H1 (cell line): ENCODE data around the gene PROKR1. TPM values are rescaled to one million over a fixed set of nuclear protein-coding genes. Genes with fewer than 3 reads are reported as not detected.

Experiments used
- CTCF ChIA-PET: fragments of 300-600 bp; sonication (Branson Sonifier 250); formaldehyde crosslinking; loops from one replicate; lab custom pipeline; 2021; ENCODE audit not compliant: partially characterized antibody; lab: Charles Lee
- POLR2A ChIA-PET: fragments of 300-600 bp; sonication (Branson Sonifier 250); formaldehyde crosslinking; loops from one replicate; lab custom pipeline; 2021; ENCODE audit warnings: inconsistent platforms; ENCODE audit not compliant: partially characterized antibody; lab: Charles Lee
- DNase-seq, 2 experiments: peaks; one replicate each; pipeline versions ENCODE4 v3.0.0 to v3.0.0-alpha.2; 2010 to 2022; ENCODE audit warnings: low spot score in 2 of 2, low read depth in 1 of 2, mixed read lengths in 1 of 2
- FAIRE-seq: peaks from 2 replicates; lab custom pipeline; 2011; peaks lifted over from hg19 to GRCh38; lab: Jason Lieb, UNC
- H2AFZ ChIP-seq: 2 replicates; pipeline ENCODE4 v1.8.1; 2012; ENCODE audit warnings: low read length, inconsistent platforms
- H2AK5ac ChIP-seq: 2 replicates; pipeline ENCODE4 v1.6.1; 2013; ENCODE audit warnings: low read depth, low read length
- H2BK120ac ChIP-seq: replicated peaks from 2 replicates; pipeline ENCODE3; 2013; ENCODE audit warnings: low read depth, low read length, inconsistent platforms
- H2BK12ac ChIP-seq: 2 replicates; pipeline ENCODE4 v1.6.1; 2013; ENCODE audit warnings: low read depth, low read length
- H2BK15ac ChIP-seq: 2 replicates; pipeline ENCODE4 v1.6.1; 2013; ENCODE audit warnings: low read length
- H2BK20ac ChIP-seq: 2 replicates; pipeline ENCODE4 v1.6.1; 2013; ENCODE audit warnings: low read length
- H2BK5ac ChIP-seq: 2 replicates; pipeline ENCODE4 v1.6.1; 2013; ENCODE audit warnings: low read depth, low read length
- H3K14ac ChIP-seq: 2 replicates; pipeline ENCODE4 v1.6.1; 2013; ENCODE audit warnings: inconsistent platforms; ENCODE audit not compliant: insufficient read length
- H3K18ac ChIP-seq: 2 replicates; pipeline ENCODE4 v1.6.1; 2013; ENCODE audit warnings: low read length; ENCODE audit errors: extremely low read depth
- H3K23ac ChIP-seq: 2 replicates; pipeline ENCODE4 v1.6.1; 2013; ENCODE audit warnings: inconsistent platforms; ENCODE audit not compliant: insufficient read length
- H3K23me2 ChIP-seq: 2 replicates; pipeline ENCODE4 v1.6.1; 2013; ENCODE audit warnings: low read depth, low read length
- H3K27ac ChIP-seq: 2 replicates; pipeline ENCODE4 v1.6.1; 2011; ENCODE audit warnings: low read depth, low read length, inconsistent platforms
- H3K27me3 ChIP-seq, 4 experiments: replicated peaks in 1 of 4; 1 replicate in 1 of 4; 2 replicates in 3 of 4; pipeline versions ENCODE4 v1.6.1 to v1.8.1; 2011 to 2013; ENCODE audit warnings: low read length in 3 of 4, mild to moderate bottlenecking in 3 of 4, inconsistent platforms in 2 of 4, mixed read lengths in 2 of 4, moderate library complexity in 1 of 4; ENCODE audit not compliant: control insufficient read depth in 3 of 4, insufficient read depth in 3 of 4; ENCODE audit errors: extremely low read depth in 1 of 4
- H3K36me3 ChIP-seq, 4 experiments: 2 replicates each; pipeline versions ENCODE4 v1.6.1 to v1.8.1; 2011 to 2013; ENCODE audit warnings: mild to moderate bottlenecking in 4 of 4, low read length in 3 of 4, moderate library complexity in 2 of 4, control low read depth in 1 of 4, inconsistent platforms in 1 of 4; ENCODE audit not compliant: insufficient read depth in 4 of 4, control insufficient read depth in 2 of 4
- H3K4ac ChIP-seq: replicated peaks from 2 replicates; pipeline ENCODE3; 2013; ENCODE audit warnings: low read length, low read depth, mixed read lengths, inconsistent platforms; ENCODE audit not compliant: insufficient read length
- H3K4me1 ChIP-seq, 4 experiments: replicated peaks in 1 of 4; 1 replicate in 1 of 4; 2 replicates in 3 of 4; pipeline versions ENCODE4 v1.6.1 to v1.8.1; 2011 to 2013; ENCODE audit warnings: low read length in 3 of 4, inconsistent platforms in 2 of 4, mixed read lengths in 1 of 4; ENCODE audit not compliant: insufficient read depth in 4 of 4, control insufficient read depth in 3 of 4
- H3K4me2 ChIP-seq, 2 experiments: 2 replicates each; pipeline versions ENCODE4 v1.6.1 to v1.8.1; 2011 to 2013; ENCODE audit warnings: low read depth in 2 of 2, low read length in 2 of 2, control low read depth in 1 of 2, inconsistent platforms in 1 of 2, mild to moderate bottlenecking in 1 of 2; ENCODE audit not compliant: insufficient read depth in 1 of 2
- H3K4me3 ChIP-seq, 4 experiments: fragments of 200-600, 300-600 bp in 1 of 4; sonication (generic), shearing (Covaris generic), sonication (Bioruptor Twin) in 1 of 4; 2 replicates each; pipeline versions ENCODE4 v1.5.1 to v1.8.1; 2011 to 2016; ENCODE audit warnings: low read length in 4 of 4, low read depth in 3 of 4, control low read depth in 2 of 4, inconsistent platforms in 2 of 4, mild to moderate bottlenecking in 2 of 4, mixed read lengths in 1 of 4, moderate library complexity in 1 of 4; ENCODE audit not compliant: insufficient read depth in 2 of 4; ENCODE audit errors: extremely low read depth in 1 of 4
- H3K56ac ChIP-seq: replicated peaks from 2 replicates; pipeline ENCODE3; 2013; ENCODE audit warnings: low read depth, mild to moderate bottlenecking, mixed read lengths, low read length, inconsistent platforms; ENCODE audit not compliant: insufficient read length
- H3K79me1 ChIP-seq: 2 replicates; pipeline ENCODE4 v1.6.1; 2013; ENCODE audit warnings: low read depth, low read length, control low read depth
- H3K79me2 ChIP-seq, 2 experiments: 2 replicates each; pipeline versions ENCODE4 v1.6.1 to v1.8.1; 2012 to 2013; ENCODE audit warnings: low read length in 2 of 2, mild to moderate bottlenecking in 2 of 2, inconsistent platforms in 1 of 2; ENCODE audit not compliant: insufficient read depth in 2 of 2, control insufficient read depth in 1 of 2
- H3K9ac ChIP-seq, 4 experiments: replicated peaks in 1 of 4; 1 replicate in 1 of 4; 2 replicates in 3 of 4; pipeline versions ENCODE4 v1.6.1 to v1.8.1; 2011 to 2013; ENCODE audit warnings: low read depth in 3 of 4, low read length in 3 of 4, control low read depth in 2 of 4, mild to moderate bottlenecking in 2 of 4, moderate library complexity in 2 of 4, inconsistent platforms in 1 of 4; ENCODE audit errors: extremely low read depth in 1 of 4
- H3K9me3 ChIP-seq, 2 experiments: 2 replicates each; pipeline versions ENCODE4 v1.6.1 to v1.8.1; 2012 to 2013; ENCODE audit warnings: mild to moderate bottlenecking in 2 of 2, moderate library complexity in 2 of 2, control low read depth in 1 of 2, inconsistent platforms in 1 of 2, low read depth in 1 of 2, low read length in 1 of 2, mixed read lengths in 1 of 2; ENCODE audit not compliant: insufficient read depth in 2 of 2
- H4K20me1 ChIP-seq, 2 experiments: replicated peaks in 1 of 2; 2 replicates each; pipeline versions ENCODE3 to v1.8.1; 2011 to 2013; ENCODE audit warnings: inconsistent platforms in 2 of 2, low read length in 2 of 2, mild to moderate bottlenecking in 1 of 2; ENCODE audit not compliant: insufficient read depth in 2 of 2, control insufficient read depth in 1 of 2
- H4K5ac ChIP-seq: 2 replicates; pipeline ENCODE4 v1.6.1; 2013; ENCODE audit warnings: low read length, low read depth, mixed read lengths, inconsistent platforms; ENCODE audit not compliant: insufficient read length
- H4K8ac ChIP-seq: 2 replicates; pipeline ENCODE4 v1.8.0; 2013; ENCODE audit warnings: mild to moderate bottlenecking, moderate library complexity, low read length, inconsistent platforms; ENCODE audit not compliant: insufficient read depth; ENCODE audit errors: extremely low read depth
- H4K91ac ChIP-seq: replicated peaks from 2 replicates; pipeline ENCODE3; 2013; ENCODE audit warnings: low read length, mixed read lengths, inconsistent platforms; ENCODE audit not compliant: insufficient read length
- ATF2 ChIP-seq: IDR thresholded peaks from 2 replicates; pipeline ENCODE4 v1.6.1; 2012; ENCODE audit warnings: low read length, inconsistent platforms
- BACH1 ChIP-seq: IDR thresholded peaks from 2 replicates; pipeline ENCODE4 v1.6.1; 2012; ENCODE audit warnings: low read length, improper control_type of control experiment
- CBX5 ChIP-seq: fragments of 300-800, 300-1000 bp; sonication (generic); IDR thresholded peaks from 2 replicates; pipeline ENCODE4 v1.7.1; 2016; ENCODE audit warnings: antibody characterized with exemption, low read length, low read depth
- CREB1 ChIP-seq: IDR thresholded peaks from 2 replicates; pipeline ENCODE4 v1.6.1; 2012; ENCODE audit warnings: inconsistent platforms
- HDAC2 ChIP-seq, 2 experiments: fragments of 300-600 bp in 1 of 2; sonication (generic) in 1 of 2; IDR thresholded peaks; 2 replicates each; pipeline ENCODE4 v1.6.1; 2011 to 2012; ENCODE audit warnings: low read depth in 2 of 2, low read length in 2 of 2, mild to moderate bottlenecking in 2 of 2, moderate library complexity in 2 of 2, borderline replicate concordance in 1 of 2, inconsistent platforms in 1 of 2
- POLR2AphosphoS5 ChIP-seq: IDR thresholded peaks from 2 replicates; pipeline ENCODE4 v1.6.1; 2011; ENCODE audit warnings: low read depth, low read length
- RAD21 ChIP-seq, 2 experiments: IDR thresholded peaks in 1 of 2; conservative IDR thresholded peaks in 1 of 2; 2 replicates each; pipeline ENCODE4 v1.6.1; 2011; ENCODE audit warnings: low read depth in 2 of 2, low read length in 2 of 2, improper control_type of control experiment in 1 of 2, inconsistent platforms in 1 of 2, mild to moderate bottlenecking in 1 of 2, moderate library complexity in 1 of 2
- SIX5 ChIP-seq: IDR thresholded peaks from 2 replicates; pipeline ENCODE4 v1.6.1; 2011; ENCODE audit warnings: mild to moderate bottlenecking, low read depth, low read length
- SP2 ChIP-seq: IDR thresholded peaks from 2 replicates; pipeline ENCODE4 v1.6.1; 2012; ENCODE audit warnings: mild to moderate bottlenecking, low read length, inconsistent platforms
- TEAD4 ChIP-seq: IDR thresholded peaks from 2 replicates; pipeline ENCODE4 v1.6.1; 2012; ENCODE audit warnings: low read depth, low read length, inconsistent platforms, mixed read lengths
- USF2 ChIP-seq: IDR thresholded peaks from 2 replicates; pipeline ENCODE4 v1.6.1; 2011; ENCODE audit warnings: low read length, improper control_type of control experiment
- polyA plus RNA-seq, 7 experiments: library from polyadenylated mRNA; depleted of rRNA in 3 of 7; stranded (reverse) in 5 of 7; unstranded in 2 of 7; fragments of >200 nt in 5 of 7; fragments of 200-250 nt in 2 of 7; gene quantifications; 1 replicate in 5 of 7; 2 replicates in 1 of 7; 4 replicates in 1 of 7; pipeline versions ENCODE4 v1.2.1 to v1.2.3, GENCODE V29; 2011 to 2013; ENCODE audit warnings: missing spikeins in 2 of 7, mixed read lengths in 2 of 7
- total RNA-seq: library from RNA; stranded (reverse); fragmentation: NEBNext Ultra II Directional; extraction: Animal tissue kit (Norgen Biotek cat#: 25700); gene quantifications from 2 replicates; pipeline ENCODE4 v1.2.1, GENCODE V29; 2021
- TF ChIP-seq, protein P1 (sequence below): IDR thresholded peaks from 2 replicates; pipeline ENCODE4 v1.6.1; 2011; ENCODE audit warnings: low read depth, mild to moderate bottlenecking, low read length; ENCODE audit not compliant: insufficient read depth

PROKR1 gene
- total and polyA plus RNA-seq, 2 of the 8 experiments (the other 6 are each of a cell fraction or from before 2014, with no cell fraction given), result 1.8 to 3.9 TPM

DNA sequence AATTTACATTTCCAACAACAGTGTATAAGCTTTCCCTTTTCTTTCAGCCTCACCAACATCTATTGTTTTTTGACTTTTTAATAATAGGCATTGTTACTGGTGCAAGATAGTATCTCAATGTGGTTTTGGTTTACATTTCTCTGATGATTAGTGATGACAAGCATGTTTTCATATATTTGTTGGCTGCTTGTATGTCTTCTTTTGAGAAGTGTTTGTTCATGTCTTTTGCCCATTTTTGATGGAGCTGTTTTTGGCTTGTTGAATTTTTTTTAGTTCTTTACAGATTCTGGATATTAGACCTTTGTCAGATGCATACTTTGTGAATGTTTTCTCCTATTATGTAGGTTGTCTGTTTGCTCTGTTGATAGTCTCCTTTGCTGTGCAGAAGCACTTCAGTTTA lies 32.1 kb downstream of the PROKR1 start:
- CTCF ChIA-PET, result interaction anchor here (1.0 to 1.2 kb wide), 2 partner anchors 22 to 40 kb away, joined by 3 to 4 read pairs; no protein-coding TSS in a partner anchor
- no peak overlapping the region for H2AFZ ChIP-seq
- POLR2A ChIA-PET, result no interaction called here

More for the DNA sequence above, 32.1 kb downstream of the PROKR1 start:
- Histone ChIP-seq H3K4me3 (no peak overlapping the region), H2BK12ac (no peak overlapping the region), H2BK20ac (no peak overlapping the region), H3K9ac (no peak overlapping the region), H3K9me3 (peaks cover 5 to 6% of the 10 kb centered on the region in 2 experiments; a peak in 2 of 4 replicates), H3K56ac (no peak overlapping the region), H2BK5ac (no peak overlapping the region), H3K79me1 (no peaks in the 10 kb centered on the region), H3K4ac (no peak overlapping the region), H3K27me3 (no peaks in the 10 kb centered on the region), H3K27ac (no peak overlapping the region), H2AK5ac (no peak overlapping the region), H4K8ac (no peak overlapping the region), H4K91ac (no peak overlapping the region), H3K79me2 (no peaks in the 10 kb centered on the region), H2BK120ac (no peak overlapping the region), H4K20me1 (no peaks in the 10 kb centered on the region), H3K14ac (no peak overlapping the region), H3K23ac (no peak overlapping the region), H3K4me1 (peaks cover 0 to 3% (median 0%) of the 10 kb centered on the region in 4 experiments; a peak in 2 of 7 replicates), H3K36me3 (no peaks in the 10 kb centered on the region), H3K23me2 (no peaks in the 10 kb centered on the region), H3K18ac (no peak overlapping the region), H2BK15ac (no peak overlapping the region), H4K5ac (no peak overlapping the region), H3K4me2 (no peak overlapping the region)
- DNase-seq, result no peak
- no peak for FAIRE-seq
- no peak for TF ChIP-seq SIX5
- no peak for TF ChIP-seq HDAC2 (IDR thresholded peaks at IDR 0.05; ENCODE audit: borderline replicate concordance in 1 of 2, low read depth in 2 of 2, low read length in 2 of 2)
- TF ChIP-seq TEAD4, result no peak
- no peak for TF ChIP-seq CBX5
- TF ChIP-seq CREB1, result no peak
- no peak for TF ChIP-seq ATF2
- TF ChIP-seq USF2, result no peak
- TF ChIP-seq, protein P1, sequence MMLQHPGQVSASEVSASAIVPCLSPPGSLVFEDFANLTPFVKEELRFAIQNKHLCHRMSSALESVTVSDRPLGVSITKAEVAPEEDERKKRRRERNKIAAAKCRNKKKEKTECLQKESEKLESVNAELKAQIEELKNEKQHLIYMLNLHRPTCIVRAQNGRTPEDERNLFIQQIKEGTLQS, result no peak
- no peak for TF ChIP-seq BACH1
- TF ChIP-seq RAD21 (IDR thresholded peaks at IDR 0.05 in 1 of 2, conservative IDR thresholded peaks at IDR 0.05 in 1 of 2; ENCODE audit: low read depth in 2 of 2, low read length in 2 of 2), result no peak
- TF ChIP-seq SP2, result no peak
- TF ChIP-seq POLR2AphosphoS5, result no peak
